Astrocyte of the spinal cord (primary cell): ENCODE measurements around the gene SLC1A7.

ENCODE experiments used
- DNase-seq: peaks from one replicate; pipeline ENCODE4 v3.0.0; 2011; ENCODE audit warnings: low read depth, low spot score
- H3K4me3 ChIP-seq: 2 replicates; pipeline ENCODE4 v1.5.1; 2011; ENCODE audit warnings: low read depth, mild to moderate bottlenecking, low read length, moderate library complexity
- in situ Hi-C: cut with HindIII; loops from 2 replicates; pipeline ENCODE4 v1.10.0; 2017; ENCODE audit warnings: low sequenced_read_pairs
- TF ChIP-seq, protein P1 (sequence below): IDR thresholded peaks from 2 replicates; pipeline ENCODE4 v1.5.1; 2012; ENCODE audit warnings: low read depth, mild to moderate bottlenecking, low read length, inconsistent platforms

The SLC1A7 gene

DNA sequence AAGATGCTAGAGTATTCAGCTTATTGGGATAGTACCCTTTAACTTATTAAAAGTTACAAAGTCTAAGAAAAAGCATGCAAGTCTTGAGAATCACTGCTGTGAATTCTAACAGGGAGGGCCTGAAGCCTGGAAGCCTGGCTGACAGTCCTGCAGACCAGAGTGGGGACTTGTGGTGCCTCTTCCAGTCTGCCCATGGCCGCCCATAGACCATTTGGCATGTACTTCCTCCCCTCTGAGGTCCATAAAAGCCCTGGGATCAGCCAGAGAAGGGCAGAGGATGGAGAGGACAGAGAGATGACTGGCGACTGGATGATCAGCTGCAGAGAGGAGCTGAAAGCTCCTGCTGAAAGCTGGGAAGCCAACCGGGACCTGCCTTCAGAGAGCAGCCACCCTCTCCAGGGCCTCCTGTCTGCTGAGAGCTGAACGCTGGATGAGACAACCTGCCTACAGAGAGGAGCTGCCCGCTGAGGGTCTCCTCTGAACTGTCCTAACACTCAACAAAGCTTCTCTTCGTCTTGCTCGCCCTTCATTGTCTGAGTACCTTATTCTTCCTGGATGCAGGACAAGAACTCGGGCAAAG lies 12.5 kb upstream of the SLC1A7 start:
- in situ Hi-C loops: no loop called here

GRCh38 chr1:53153752-53154151 lies 11.3 kb upstream of the SLC1A7 start:
- no peak overlapping the region for H3K4me3 ChIP-seq
- in situ Hi-C loops: no loop called here
- DNase-seq: no peak
- TF ChIP-seq, protein P1, sequence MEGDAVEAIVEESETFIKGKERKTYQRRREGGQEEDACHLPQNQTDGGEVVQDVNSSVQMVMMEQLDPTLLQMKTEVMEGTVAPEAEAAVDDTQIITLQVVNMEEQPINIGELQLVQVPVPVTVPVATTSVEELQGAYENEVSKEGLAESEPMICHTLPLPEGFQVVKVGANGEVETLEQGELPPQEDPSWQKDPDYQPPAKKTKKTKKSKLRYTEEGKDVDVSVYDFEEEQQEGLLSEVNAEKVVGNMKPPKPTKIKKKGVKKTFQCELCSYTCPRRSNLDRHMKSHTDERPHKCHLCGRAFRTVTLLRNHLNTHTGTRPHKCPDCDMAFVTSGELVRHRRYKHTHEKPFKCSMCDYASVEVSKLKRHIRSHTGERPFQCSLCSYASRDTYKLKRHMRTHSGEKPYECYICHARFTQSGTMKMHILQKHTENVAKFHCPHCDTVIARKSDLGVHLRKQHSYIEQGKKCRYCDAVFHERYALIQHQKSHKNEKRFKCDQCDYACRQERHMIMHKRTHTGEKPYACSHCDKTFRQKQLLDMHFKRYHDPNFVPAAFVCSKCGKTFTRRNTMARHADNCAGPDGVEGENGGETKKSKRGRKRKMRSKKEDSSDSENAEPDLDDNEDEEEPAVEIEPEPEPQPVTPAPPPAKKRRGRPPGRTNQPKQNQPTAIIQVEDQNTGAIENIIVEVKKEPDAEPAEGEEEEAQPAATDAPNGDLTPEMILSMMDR: no peak

More for the DNA sequence above, 12.5 kb upstream of the SLC1A7 start:
- TF ChIP-seq, protein P1: no peak
- H3K4me3 ChIP-seq: no peak overlapping the region
- DNase-seq: no peak

- TF ChIP-seq, protein P1: no peak
- H3K4me3 ChIP-seq: no peak overlapping the region
- in situ Hi-C loops: no loop called here
- DNase-seq: peak; percentile 50
Measured at GRCh38 chr1:53148123-53148522, 5.7 kb upstream of the SLC1A7 start.

GRCh38 chr1:53147174-53147573 lies 4.7 kb upstream of the SLC1A7 start:
- no peak for DNase-seq
- TF ChIP-seq, protein P1: no peak
- in situ Hi-C loops: no loop called here
- H3K4me3 ChIP-seq: no peak overlapping the region

GRCh38 chr1:53145942-53146708 lies 3.7 kb upstream of the SLC1A7 start:
- H3K4me3 ChIP-seq: no peak overlapping the region
- TF ChIP-seq, protein P1: no peak
- in situ Hi-C loops: no loop called here
- DNase-seq: peak; percentile 99

DNA sequence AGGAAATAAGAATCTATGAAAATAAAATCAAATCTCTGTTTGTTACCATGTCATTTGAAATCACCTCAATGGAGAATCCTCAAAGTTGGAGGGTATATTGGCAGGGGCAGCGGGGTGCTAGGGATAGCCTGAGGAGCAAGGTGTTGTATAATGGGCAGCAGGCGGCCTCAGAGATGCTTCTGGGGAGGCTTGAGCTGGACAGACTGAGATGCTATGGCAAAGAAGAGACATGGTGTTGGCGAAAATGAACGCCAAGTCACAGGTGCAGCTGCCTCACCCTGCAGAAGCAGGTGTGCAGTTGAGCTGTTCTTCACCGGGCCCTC lies 3.1 kb upstream of the SLC1A7 start:
- in situ Hi-C loops: no loop called here

More for the DNA sequence above, 3.1 kb upstream of the SLC1A7 start:
- DNase-seq: no peak
- TF ChIP-seq, protein P1: no peak
- H3K4me3 ChIP-seq: no peak overlapping the region
